NOMO-1 treated with DMSO at 0.1 percent for 48 hours (cell line): ENCODE results near the gene RXFP4.

Experiments used
- DNase-seq: peaks from one replicate; lab custom pipeline; 2025; ENCODE audit not compliant: unreplicated experiment; lab: John Stamatoyannopoulos, UW

RXFP4 gene

GRCh38 chr1:155957411-155957915 is 16.0 kb downstream of the RXFP4 start:
- DNase-seq = no peak

DNA sequence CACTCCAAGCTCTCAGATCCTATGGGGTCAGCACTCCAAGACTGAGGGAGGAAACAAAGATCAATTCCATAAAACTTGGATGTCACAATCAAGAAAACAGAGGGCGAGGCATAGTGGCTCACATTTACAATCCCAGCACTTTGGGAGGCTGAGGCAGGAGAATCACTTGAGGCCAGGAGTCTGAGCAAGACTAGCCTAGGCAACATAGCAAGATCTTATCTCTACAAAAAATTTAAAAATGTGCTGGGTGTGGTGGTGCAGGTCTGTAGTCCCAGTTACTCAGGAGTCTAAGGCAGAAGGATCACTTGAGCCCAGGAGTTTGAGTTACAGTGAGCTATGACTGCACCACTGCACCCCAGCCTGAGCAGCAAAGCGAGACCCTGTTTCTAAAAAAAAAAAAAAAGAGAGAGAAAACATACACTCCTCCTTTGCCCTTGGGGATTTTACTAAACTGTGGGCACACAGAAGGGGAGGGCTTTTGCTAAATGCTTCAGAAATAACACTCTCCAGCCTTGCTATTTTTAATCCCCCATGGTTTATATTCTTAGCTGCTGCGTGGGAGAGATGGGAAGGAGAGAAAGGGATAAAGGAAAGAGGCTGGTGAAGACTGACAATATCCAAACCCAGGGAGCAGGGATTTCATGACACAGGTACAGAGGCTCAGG is 18.8 kb downstream of the RXFP4 start:
- DNase-seq = no peak

GRCh38 chr1:155961937-155962336 is 20.5 kb downstream of the RXFP4 start:
- DNase-seq = no peak

DNA sequence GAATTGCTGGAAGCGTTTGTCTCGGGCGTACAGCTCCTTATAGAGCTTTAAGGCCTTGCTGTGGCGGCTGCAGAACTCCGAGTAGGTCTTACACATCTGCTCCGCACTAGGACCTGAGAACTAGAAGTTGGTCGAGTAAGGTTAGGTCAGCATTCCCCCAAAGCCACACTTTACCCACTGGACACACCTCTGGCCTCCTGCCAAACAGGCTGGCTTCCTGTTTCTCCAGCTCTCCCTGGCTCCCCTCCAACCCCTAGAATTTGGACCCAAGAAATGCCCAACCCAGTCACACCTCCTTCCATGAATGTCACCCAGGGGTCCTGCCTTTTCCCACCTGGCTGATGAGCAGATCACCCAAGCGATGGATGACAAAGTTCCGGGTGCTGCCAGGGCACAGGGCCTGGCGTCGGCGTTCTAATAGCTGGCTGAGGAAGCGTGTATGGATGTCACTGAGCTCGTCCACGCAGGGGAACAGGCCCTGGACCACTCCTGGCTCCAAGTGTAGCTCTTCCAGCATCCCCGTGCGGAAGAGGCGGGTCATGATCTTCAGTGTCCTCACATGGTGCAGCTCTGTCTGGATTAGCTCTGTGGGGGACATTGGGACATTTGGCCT is 21.3 kb downstream of the RXFP4 start:
- no peak for DNase-seq

GRCh38 chr1:155964193-155964592 is 22.8 kb downstream of the RXFP4 start:
- DNase-seq = no peak

DNA sequence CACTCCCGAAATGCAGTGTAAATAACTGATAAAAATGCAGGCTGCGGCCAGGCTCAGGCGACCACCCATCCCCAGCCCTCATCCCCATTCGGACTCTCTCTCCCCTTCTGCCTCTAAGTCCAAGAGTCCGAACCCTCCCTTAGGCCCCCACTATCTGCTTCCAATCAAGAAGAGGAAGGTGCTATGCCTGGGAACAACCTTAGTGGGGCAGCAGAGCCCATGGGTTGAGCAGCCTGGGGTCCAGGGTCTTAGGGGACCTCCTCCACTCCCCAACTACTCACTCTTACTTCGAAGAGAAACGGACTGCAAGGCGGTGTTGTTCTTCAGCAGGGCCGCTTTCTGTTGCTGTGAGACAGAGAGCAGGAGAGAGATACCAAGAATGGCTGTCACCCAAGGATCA is 24.7 kb downstream of the RXFP4 start:
- DNase-seq = no peak

- no peak for DNase-seq
Measured at GRCh38 chr1:155966750-155967149, 25.3 kb downstream of the RXFP4 start.

- DNase-seq = peak; percentile 43
Measured at GRCh38 chr1:155967341-155968050, 26.1 kb downstream of the RXFP4 start.

GRCh38 chr1:155968051-155968400 is 26.6 kb downstream of the RXFP4 start:
- DNase-seq = no peak

GRCh38 chr1:155968670-155969069 is 27.2 kb downstream of the RXFP4 start:
- no peak for DNase-seq

DNA sequence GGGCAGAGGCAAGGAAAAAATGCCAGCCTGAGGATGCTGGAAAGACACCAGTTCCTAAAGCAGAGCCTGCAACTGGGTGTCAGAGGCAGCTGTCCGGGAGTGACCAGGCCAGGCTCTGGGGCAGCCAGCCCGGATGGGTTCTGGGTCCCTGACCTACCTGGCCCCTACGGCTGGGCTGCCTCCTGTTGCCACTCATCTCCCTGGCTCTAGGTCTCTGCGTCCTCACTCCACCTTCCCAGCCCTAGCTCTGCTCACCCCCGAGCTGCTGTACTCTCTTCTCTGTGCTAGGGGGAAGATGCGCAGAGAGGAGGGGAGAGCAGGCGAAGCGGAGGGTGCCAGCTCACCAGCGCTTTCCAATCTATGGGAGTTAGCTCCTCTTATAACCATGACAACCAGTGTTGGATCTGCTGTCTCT is 27.9 kb downstream of the RXFP4 start:
- no peak for DNase-seq

- peak; percentile 96 for DNase-seq
Measured at GRCh38 chr1:155970531-155971167, 29.2 kb downstream of the RXFP4 start.

- no peak for DNase-seq
Measured at GRCh38 chr1:155971910-155972809, 30.7 kb downstream of the RXFP4 start.

DNA sequence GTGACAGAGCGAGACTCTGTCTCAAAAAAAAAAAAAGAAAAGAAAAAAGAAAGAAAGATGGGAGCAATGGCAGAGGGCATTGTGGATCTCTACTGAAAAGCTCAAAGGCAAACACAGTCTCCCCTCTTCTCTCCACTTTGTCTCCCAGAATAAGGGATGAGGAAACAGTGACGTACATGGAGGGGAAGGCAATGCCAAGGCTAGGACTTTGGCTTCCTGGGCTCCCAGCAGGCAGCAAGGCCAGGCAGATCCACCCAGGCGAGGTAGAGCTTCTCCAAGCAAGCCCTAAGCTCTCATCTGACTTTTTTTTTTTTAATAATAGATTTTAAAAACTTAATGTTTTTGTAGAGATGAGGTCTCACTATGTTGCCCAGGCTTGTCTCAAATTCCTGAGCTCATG is 32.3 kb downstream of the RXFP4 start:
- DNase-seq = no peak

- DNase-seq = no peak
Measured at GRCh38 chr1:155974208-155975115, 33.0 kb downstream of the RXFP4 start.

GRCh38 chr1:155975375-155976061 is 34.1 kb downstream of the RXFP4 start:
- DNase-seq = peak; percentile 51

DNA sequence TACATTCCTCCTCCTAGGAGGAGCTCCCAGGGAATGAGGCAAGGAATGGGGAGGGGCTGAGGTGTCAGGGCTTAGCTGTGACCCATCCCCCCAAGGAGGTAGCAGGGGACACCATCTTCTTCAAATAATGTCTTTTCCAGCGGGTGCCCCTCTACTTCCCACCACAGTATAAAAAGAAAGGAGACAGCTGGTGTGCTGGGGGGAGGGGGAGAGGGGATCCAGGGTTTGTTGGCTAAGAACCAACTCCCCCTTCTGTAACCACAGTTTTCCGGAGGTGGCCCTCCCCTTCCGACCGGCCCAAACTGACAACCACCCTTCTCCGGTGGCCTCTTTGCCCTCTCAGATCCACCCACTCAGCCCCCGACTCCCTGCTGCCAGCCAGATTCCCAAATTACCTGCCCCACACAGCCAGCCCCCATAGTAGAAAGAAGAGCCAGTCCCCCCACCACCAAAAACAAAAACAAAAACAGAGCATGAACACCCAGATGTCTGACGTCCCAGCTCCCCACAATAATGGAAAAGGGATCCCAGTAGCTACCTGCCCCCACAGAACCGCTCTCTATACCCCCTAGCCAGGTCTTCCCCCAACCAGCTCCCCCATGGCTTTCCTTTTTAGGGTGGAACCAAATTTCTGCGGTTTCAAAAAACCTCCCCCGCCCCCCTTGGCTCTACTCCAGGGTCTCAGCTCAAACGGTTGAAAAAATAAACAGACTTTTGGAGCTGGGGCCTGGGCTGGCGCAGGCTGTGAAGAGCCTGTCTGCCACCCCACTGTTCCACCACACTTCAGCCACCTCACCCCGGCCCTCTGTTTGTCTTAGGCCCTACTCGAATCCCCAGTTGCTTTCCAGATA is 34.8 kb downstream of the RXFP4 start:
- peak; percentile 80 for DNase-seq
